HUES48 (cell line): ENCODE data around the gene SF3A2.

ENCODE experiments used
- H3K27ac ChIP-seq: one replicate; pipeline ENCODE4 v1.7.0; 2013; ENCODE audit warnings: low read depth, low read length, inconsistent platforms
- H3K27me3 ChIP-seq: 2 replicates; pipeline ENCODE4 v1.6.1; 2013; ENCODE audit warnings: mild to moderate bottlenecking, low read length; ENCODE audit not compliant: control insufficient read depth, insufficient read depth
- H3K36me3 ChIP-seq: 2 replicates; pipeline ENCODE4 v1.6.1; 2013; ENCODE audit warnings: low read length; ENCODE audit not compliant: control insufficient read depth, insufficient read depth
- H3K4me1 ChIP-seq: 2 replicates; pipeline ENCODE4 v1.6.1; 2013; ENCODE audit warnings: mild to moderate bottlenecking, low read length; ENCODE audit not compliant: control insufficient read depth, insufficient read depth
- H3K4me3 ChIP-seq: 2 replicates; pipeline ENCODE4 v1.5.1; 2013; ENCODE audit warnings: mild to moderate bottlenecking, low read depth, low read length
- H3K9ac ChIP-seq: 2 replicates; pipeline ENCODE4 v1.6.1; 2013; ENCODE audit warnings: mild to moderate bottlenecking, low read depth, low read length, moderate library complexity
- H3K9me3 ChIP-seq: 2 replicates; pipeline ENCODE4 v1.6.1; 2013; ENCODE audit warnings: low read length; ENCODE audit not compliant: control insufficient read depth, insufficient read depth

The SF3A2 gene

DNA sequence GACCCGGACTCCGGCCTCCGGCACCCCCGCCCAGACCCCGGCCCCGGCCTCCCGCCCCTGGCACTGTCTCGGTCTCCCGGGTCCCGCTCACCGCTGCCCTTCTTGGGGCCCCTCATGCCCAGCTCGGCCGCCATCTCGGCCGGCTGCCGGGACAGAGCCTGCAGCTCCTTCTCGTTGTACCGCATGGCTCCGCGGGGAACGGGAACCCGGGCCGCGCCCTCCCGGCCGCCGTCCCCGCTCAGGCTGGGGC, 635 bp upstream of the SF3A2 start:
- Histone ChIP-seq H3K36me3 (peaks cover 30% of the 10 kb centered on the region), H3K4me3 (peak overlapping the region; percentile 94), H3K27ac (peak overlapping the region; percentile 98), H3K4me1 (peaks cover 31% of the 10 kb centered on the region), H3K9ac (peak overlapping the region; percentile 70; the same call in 1 of the 2 replicates), H3K9me3 (no peaks in the 10 kb centered on the region), H3K27me3 (no peaks in the 10 kb centered on the region)

DNA sequence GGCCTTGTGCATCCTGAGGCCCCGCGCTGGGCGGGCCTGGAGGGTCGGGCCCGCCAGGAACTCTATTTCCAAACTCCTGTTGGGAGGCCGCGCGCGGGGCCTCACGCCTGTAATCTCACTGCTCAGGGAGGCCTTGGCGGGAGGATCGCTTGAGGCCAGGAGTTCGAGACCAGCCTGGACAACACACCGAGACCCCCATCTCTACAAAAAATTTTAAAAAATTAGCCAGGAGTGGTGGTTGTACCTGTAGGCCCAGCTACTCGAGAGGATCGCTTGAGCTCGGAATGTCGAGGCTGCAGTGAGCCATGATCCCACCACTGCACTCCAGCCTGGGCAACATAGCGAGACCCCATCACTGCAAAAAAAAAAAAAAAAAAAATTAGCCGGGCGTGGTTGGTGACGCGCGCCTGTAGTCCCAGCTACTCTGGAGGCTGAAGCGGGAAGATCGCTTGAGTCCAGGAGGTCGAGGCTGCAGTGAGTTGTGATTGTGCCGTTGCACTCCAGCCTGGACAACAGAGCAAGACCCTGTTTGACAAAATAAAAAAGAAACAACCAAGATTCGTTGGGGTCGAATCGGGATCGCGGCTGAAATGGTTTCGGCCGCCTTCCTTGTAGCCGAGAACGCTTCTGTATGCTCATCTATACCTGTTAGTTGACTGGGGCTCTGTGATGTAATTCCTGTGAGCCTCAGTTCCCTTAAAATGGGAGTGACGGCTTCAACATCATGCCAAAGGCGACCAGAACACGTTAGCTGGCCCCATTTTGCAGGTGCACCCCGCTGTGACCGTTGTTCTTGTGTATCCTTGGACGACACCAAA, 636 bp downstream of the SF3A2 start:
- peak overlapping the region; percentile 98 for H3K27ac ChIP-seq
- peaks cover 35% of the 10 kb centered on the region for H3K4me1 ChIP-seq

DNA sequence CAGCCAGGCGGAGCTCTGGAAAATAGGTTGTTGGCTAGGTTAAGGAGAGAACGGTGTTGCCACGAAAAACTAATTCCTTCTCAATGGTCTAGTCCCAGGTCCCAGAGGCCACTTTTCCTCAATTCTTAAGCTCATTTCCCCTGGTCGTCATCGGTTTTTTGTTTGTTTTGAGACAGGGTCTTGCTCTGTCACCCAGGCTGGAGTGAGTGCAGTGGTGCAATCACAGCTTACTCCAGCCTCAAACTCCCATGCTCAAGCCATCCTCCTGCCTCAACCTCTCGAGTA, 1.2 kb downstream of the SF3A2 start:
- peaks cover 37% of the 10 kb centered on the region for H3K36me3 ChIP-seq
- peak overlapping the region; percentile 11 for H3K27ac ChIP-seq
- H3K4me3 ChIP-seq: peak overlapping the region; percentile 94
- peaks cover 35% of the 10 kb centered on the region for H3K4me1 ChIP-seq
- H3K27me3 ChIP-seq: no peaks in the 10 kb centered on the region
- H3K9me3 ChIP-seq: no peaks in the 10 kb centered on the region
- no peak overlapping the region for H3K9ac ChIP-seq

More for the DNA sequence above, 636 bp downstream of the SF3A2 start:
- peaks cover 38% of the 10 kb centered on the region for H3K36me3 ChIP-seq
- H3K9ac ChIP-seq: peak overlapping the region; percentile 97
- H3K4me3 ChIP-seq: peak overlapping the region; percentile 94
- no peaks in the 10 kb centered on the region for H3K9me3 ChIP-seq
- H3K27me3 ChIP-seq: no peaks in the 10 kb centered on the region

DNA sequence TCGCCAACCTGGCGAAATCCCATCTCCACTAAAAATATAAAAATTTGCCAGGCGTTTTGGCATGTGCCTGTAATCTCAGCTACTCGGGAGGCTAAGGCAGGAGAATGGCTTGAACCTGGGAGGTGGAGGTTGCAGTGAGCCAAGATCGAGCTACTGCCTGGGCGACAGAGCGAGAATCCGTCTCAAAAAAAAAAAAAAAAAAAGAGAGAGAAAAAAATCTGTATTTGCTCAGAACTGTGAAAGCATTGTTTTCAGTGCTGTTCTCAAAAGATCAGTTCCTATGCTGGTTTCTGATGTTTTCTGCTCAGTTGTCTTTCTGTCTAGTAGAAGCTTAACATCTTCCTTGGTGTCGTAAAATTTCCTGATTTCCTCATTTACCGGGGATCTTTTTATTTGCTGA, 2.5 kb downstream of the SF3A2 start:
- H3K4me3 ChIP-seq: peak overlapping the region; percentile 39
- no peaks in the 10 kb centered on the region for H3K27me3 ChIP-seq
- H3K9ac ChIP-seq: no peak overlapping the region
- peaks cover 35% of the 10 kb centered on the region for H3K4me1 ChIP-seq
- peaks cover 37% of the 10 kb centered on the region for H3K36me3 ChIP-seq
- H3K27ac ChIP-seq: peak overlapping the region; percentile 62
- no peaks in the 10 kb centered on the region for H3K9me3 ChIP-seq

DNA sequence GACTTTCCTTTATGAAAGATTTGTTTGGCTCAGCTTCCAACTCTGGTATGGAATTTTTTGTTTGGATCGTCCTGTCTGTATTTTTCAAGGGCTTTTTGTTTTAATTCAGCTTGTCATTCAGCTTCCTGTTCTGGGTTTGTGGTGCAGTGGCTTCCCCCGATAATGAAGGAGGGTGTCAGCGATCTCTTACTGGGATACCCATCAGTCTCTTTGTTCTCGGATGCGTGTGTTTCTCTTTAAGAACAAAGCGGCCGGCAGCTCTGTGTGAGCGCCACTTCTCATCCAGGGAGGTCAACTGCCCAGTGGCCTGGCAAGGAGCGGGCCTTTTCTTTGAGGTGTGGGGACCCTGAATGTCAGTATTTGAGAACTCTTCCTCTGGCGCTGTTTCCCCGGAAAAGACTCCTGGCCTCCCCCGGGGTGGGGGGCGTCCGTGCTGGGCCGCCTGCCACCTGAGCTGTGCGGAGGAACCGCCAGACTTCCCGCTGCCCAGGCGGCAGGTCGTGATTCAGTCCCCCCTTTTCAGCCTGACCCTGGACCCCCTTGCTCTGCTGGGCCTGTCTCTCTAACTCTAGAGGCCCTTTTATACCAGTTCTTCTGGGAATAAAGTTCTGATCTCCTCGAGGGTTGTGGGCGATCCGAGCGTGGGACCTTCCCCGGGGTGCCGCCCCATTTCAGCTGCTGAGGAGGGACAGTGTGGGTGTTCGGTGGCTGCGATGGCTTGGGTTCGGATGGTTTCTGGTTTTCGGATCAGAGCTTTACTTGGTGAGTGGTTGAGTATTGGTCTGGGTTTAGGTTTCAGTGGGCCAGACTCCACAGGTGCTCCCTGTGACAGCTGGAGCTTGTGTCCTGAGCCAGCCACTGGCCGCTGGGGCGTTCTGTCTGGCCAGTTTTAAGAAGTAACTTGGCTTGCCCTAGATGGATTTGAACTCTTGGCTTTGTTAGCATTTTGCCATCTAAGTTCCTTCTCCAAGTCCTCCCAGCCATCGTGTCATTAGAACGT, 3.4 kb downstream of the SF3A2 start:
- Histone ChIP-seq H3K36me3 (peaks cover 41% of the 10 kb centered on the region), H3K27ac (peak overlapping the region; percentile 62), H3K9me3 (no peaks in the 10 kb centered on the region), H3K4me3 (peak overlapping the region; percentile 39), H3K4me1 (peaks cover 32% of the 10 kb centered on the region), H3K9ac (peak overlapping the region; percentile 50), H3K27me3 (no peaks in the 10 kb centered on the region)

DNA sequence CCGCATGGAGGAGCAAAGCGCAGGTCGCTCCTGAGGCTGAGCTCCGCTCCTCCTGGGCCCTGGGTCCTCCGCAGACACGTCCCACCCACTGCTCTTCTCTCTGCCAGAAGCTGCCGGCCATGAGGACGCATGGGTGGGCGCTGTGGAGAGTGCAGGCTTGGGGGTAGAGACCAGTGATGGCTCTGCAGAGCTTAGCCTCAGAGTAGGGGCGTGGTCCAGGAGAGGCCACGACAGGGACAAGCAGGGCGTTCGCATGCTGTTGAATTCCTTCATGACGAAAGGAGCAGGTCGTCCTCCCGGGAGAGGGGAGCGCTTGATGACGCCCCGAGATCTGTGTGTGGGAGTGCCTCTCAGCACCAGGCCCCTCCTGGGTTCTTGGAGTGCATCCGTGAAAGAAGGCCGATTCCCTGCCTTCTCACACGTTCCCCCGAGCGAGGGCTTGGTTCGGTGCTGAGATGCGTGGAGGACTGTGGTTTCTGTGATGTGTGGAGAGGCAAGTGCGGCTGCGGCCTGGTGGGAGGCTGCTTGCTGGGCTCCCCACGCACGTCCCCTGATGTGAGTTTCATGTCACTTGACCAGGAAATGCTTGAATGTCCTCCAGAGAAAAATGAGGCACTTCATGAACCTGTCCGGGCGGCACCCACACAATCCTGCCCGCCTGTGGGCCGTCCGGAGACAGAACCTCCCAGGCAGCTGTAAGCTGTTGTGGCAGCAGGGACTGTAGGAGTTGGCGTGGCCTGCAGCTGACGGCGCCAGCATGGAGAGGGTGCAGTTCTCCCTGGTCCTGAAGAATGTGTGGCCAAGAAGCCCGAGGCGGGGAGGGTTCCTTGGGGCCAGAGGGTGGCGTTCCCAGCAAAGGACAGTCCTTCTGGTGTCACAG, 4.5 kb downstream of the SF3A2 start:
- Histone ChIP-seq H3K9ac (no peak overlapping the region; the same call in 1 of the 2 replicates), H3K4me3 (no peak overlapping the region), H3K27me3 (no peaks in the 10 kb centered on the region), H3K4me1 (peaks cover 32% of the 10 kb centered on the region), H3K9me3 (no peaks in the 10 kb centered on the region), H3K36me3 (peaks cover 52% of the 10 kb centered on the region), H3K27ac (no peak overlapping the region)

DNA sequence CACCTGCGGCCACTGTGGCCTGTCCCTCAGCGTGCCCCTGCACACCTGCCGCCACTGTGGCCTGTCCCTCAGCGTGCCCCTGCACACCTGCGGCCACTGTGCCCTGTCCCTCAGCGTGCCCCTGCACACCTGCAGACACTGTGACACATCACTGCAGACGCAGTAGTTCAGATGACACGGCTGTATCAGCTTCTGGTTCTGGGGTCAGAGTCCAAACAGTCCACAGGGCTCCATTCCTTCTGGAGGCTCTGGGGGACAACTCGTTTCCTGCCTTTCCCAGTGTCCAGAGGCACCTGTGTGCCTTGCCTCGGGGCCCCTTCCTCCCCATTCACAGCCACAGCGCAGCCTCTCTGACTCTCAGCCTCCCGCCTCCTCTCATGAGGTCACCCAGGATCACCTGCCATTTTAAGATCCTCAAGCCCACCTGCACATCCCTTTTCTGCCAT, 5.5 kb downstream of the SF3A2 start:
- Histone ChIP-seq H3K4me1 (peaks cover 32% of the 10 kb centered on the region), H3K9me3 (no peaks in the 10 kb centered on the region), H3K36me3 (peaks cover 62% of the 10 kb centered on the region), H3K27me3 (no peaks in the 10 kb centered on the region), H3K27ac (no peak overlapping the region), H3K9ac (no peak overlapping the region; the same call in 1 of the 2 replicates), H3K4me3 (no peak overlapping the region)

DNA sequence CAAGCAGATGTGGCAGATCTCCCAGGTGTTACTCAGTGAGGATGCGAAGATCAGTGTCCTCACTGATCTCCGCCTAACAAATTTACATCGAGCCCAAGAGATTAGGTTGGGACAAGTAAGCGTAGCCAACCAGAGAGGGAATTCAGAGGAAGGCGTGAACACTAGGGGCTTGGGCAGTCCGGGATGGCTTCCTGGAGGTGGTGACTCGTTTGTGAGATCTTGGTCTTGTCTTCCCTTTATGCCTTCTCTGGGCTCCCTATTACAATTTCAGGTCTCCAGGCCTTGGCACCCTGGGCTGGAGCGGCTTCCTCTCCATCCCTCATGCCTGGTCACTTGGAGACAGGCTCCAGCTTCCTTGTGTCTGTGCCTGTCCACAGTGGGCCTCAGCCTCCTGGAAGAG, 6.2 kb downstream of the SF3A2 start:
- Histone ChIP-seq H3K4me1 (peaks cover 26% of the 10 kb centered on the region), H3K9me3 (no peaks in the 10 kb centered on the region), H3K27me3 (no peaks in the 10 kb centered on the region), H3K4me3 (no peak overlapping the region), H3K36me3 (peaks cover 67% of the 10 kb centered on the region), H3K9ac (no peak overlapping the region), H3K27ac (no peak overlapping the region)

DNA sequence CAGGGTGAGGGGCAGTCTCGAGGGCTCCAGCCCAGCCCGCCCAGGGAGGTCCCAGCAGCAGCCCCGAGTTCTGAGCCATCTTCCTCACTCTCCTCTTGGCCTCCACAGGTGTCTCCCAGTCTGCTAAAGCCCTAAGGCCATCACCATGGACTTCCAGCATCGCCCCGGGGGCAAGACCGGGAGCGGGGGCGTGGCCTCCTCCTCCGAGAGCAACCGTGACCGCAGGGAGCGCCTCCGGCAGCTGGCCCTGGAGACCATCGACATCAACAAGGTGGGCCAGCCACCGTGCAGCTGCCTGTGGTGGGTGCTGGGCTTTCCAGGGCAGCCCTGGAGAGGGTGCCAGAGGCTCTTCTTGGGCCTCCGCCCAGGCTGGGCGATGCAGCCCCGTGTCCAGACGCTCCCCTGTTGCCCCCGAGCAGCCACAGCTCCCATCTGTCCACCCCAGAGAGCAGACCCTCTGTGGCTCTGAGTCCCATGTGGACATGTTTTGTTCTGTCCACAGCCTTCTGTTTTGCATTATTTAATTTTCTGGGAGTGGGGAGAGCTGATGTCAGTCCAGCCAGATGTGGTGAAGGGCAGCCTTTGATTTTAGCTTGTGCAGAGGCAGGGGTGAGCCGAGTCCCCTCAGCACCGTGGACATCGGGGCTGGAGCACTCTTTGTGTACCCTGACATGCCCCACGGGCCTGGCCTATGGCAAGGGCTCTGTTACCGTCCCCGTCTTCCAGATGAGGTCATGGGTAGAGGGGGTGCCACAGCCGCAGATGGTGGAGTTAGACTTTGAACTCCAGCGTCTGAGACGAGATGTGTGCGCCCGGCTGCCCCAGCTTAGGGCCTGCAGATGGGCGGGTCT, 6.9 kb downstream of the SF3A2 start:
- Histone ChIP-seq H3K27me3 (no peaks in the 10 kb centered on the region), H3K4me3 (no peak overlapping the region), H3K9me3 (no peaks in the 10 kb centered on the region), H3K36me3 (peaks cover 67% of the 10 kb centered on the region), H3K27ac (no peak overlapping the region), H3K4me1 (peaks cover 20% of the 10 kb centered on the region), H3K9ac (no peak overlapping the region)

DNA sequence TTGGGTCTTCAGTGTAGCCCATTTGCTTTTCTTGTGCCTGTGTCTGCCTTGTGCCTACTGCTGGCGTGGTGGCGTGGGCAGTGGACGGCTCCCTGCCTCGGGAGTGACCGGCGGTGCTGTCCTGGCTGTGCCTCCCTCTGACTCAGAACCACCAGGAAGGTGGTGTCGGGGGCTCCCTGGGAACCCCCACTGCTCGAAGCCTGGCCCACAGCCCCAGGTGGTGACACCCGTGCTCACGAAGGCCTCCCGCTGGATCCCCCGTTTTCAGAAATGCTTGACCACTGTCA, 7.4 kb downstream of the SF3A2 start:
- no peaks in the 10 kb centered on the region for H3K9me3 ChIP-seq
- H3K4me3 ChIP-seq: no peak overlapping the region
- H3K4me1 ChIP-seq: peaks cover 20% of the 10 kb centered on the region
- no peaks in the 10 kb centered on the region for H3K27me3 ChIP-seq
- H3K36me3 ChIP-seq: peaks cover 68% of the 10 kb centered on the region
- no peak overlapping the region for H3K9ac ChIP-seq
- no peak overlapping the region for H3K27ac ChIP-seq
